Kidney capillary endothelial cell (primary cell): ENCODE measurements around the gene CARM1.
"Not testable (repeated sequence)": the region's sequence is repeated elsewhere in the genome, so short reads cannot be mapped to it uniquely, and the experiment has no call there.

ENCODE experiments used
- DNase-seq: peaks from one replicate; pipeline ENCODE4 v3.0.0-alpha.2; 2018; ENCODE audit warnings: low spot score

CARM1 gene

DNA sequence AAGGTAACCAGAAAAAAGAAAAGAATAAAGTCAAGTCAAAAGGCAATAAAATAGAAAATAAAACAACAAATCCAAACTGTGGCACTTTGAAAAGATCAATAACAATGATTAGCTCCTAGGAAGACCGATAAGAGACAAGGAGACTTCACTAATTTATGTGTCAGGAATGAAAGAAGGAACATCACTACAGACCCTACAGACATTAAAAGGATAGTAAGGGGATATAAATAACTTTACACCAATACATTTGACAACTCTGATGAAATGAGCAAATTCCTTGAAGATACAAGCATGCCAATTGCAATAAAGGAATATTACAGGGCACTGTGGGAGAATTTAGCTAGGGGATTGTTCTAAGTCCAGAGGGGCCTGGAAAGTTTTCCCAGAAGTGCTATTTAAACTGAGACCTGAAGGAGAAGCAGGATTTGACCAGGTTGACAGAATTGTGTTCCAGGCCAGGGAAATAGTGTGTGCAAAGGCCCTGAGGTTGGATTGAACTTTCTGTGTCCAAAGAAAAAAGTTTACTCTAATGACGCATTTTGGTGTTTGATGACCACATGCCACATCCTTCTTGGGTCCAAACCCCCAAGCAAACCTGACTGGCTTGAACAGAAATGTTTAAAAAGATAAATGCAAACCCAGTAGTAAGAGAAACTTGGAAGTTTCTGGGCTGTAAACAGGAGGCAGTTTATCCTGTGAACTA, 24.7 kb upstream of the CARM1 start:
- DNase-seq, result no peak

DNA sequence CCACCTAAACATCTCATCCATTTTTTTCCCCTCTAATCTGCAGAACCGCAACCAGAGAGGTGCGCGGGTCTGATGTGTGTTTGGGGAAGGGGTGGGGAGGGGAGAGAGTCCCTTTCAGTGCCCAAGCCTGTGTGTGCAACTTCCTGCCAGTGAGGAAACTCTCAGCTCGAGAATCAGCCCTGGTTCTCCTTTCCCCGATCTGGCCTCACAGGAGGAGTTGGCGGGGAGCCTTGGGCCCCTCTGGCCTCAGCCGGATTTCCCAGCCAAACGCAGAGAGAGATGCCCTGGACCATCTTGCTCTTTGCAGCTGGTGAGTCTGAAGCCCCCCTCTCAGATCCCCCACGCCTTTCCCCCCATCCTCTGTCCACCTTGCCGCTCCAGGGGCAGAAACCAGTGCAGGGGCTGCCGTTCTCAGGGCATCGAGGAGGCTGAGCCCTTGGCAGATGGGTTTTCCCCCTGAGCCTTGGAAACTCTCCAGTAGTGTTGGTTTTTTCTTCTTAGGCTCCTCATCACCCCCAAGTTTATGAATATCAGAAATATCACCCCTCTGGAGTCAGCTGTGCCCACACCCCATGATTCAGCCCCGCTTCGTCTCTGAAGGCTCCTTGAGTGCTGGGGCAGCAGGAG, 23.0 kb upstream of the CARM1 start, which contains the start of gene C19orf38:
Gene C19orf38, plus strand, starts transcription at position 186 of the 627 bp plus-strand sequence. Its CDS starts 94 bp downstream, at position 280.
- DNase-seq, result no peak

DNA sequence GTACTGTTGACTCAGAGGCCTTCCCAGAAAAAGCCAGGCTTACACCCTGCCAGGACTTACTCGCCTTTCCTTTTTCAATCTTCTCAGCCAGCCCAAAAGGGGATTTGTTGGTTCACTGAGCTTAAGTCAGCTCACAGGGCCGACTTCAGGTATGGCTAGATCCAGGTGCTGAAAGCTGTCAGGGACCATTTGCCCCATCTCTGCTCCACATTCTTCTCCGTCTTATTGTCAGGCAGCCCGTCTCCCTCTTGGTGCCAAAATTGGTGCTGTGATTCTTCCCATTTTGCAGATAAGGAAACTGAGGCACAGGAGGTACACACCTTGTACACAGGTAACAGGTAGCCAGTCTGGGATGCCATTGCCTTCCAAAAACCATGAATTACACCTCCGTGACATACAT, 20.7 kb upstream of the CARM1 start:
- DNase-seq, result no peak

DNA sequence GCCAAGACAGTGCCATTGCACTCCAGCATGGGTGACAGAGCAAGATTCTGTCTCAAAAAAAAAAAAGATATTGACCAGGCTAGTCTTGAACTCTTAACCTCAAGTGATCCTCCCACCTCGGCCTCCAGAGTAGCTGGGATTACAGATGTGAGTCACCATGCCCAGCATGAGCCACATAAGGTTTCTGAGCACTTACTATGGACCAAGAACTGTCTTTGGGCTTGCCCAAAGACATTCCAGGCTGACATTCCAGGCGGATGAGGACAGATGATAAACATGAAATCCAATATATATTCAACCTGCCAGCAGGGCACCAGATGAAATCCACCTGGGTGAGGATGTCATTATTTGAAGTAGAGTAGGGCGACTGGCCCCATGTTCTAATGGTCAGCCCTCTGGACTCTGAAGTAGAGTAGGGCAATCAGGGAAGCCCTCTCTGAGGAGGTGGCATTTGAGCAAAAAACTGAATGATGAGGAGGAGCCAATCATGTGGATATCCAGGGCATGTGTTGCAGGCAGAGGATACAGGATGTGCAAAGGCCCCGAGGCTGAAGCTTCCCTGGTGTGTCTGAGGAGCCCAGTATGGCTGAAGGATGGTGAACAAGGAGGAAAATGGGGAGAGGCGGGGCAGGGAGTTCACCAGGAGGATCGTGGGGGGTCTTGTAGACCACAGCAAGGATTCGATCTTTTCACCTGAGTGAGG, 19.1 kb upstream of the CARM1 start:
- no peak for DNase-seq

DNA sequence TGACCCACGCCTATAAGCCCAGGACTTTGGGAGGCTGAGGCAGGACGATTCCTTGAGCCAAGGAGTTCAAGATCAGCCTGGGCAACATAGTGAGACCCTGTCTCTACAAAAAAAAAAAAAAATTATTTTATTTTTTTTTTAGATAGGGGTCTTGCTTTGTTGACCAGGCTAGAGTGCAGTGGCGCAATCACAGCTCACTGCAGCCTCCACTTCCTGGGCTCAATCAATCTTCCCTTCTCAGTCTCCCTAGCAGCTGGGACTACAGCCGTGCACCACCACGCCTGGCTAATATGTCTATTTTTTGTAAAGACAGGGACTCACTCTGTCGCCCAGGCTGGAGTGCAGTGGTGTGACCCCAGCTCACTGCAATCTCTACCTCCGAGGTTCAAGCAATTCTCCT, 18.4 kb upstream of the CARM1 start:
- DNase-seq, result no peak

DNA sequence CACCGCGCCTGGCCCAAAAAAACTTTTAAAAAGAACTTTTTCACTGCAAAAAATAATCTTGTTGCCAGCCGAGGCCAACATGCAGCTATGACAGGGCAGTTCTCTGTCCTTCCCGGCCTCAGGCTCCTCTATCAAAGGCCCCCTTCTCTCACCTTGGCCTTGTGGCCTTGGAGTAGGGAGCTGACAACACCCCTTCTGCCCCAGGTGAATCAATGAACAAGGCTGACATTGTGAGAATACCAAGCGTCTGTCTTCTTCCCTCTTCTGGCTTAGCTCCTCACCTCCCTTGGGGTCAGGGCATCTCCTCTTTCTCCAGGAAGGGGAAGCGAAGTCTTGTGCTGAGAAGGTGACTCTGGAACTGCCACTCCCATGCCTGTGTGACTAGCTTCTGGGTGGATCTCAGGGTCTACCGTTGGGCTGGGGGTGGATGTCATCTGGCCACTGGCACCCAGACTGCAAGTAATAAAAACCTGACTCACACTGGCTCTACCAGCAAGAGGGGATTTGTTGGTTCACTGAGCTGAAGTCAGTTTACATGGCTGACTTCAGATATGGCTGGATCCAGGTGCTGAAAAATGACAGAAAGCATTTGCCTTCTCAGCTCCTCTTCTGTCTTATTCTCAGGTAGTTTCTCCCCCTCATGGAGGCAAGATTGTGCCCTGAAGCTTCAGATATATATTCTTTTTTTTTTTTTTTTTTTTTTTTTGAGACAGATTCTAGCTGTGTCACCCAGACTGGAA, 16.8 kb upstream of the CARM1 start:
- DNase-seq, result no peak

DNA sequence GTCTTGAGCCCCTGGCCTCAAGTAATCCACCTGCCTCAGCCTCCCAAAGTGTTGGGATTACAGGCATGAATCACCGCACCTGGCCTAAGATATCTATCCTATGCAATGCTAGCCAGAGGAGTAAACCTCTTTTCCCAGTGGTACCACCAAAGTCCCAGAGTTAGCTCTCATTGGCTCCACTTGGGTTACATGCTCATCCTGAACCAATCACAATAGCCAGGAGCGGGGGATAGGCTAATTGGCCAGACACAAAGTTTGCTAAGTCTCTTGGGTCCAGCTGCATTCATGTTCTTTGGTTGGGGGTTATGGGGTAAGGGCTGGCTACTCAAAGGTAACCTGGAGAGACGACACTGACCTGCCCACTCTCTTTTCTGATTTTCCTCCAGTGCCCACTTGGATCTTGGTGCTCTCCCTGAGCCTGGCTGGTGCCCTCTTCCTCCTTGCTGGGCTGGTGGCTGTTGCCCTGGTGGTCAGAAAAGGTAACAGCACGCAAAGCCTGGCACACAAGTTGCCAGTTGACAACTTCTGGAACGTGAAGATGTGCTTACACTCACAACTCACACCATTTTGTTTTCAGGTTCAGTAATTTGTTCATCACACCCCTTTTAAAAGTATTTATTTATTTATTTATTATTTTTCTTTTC, 15.4 kb upstream of the CARM1 start:
- no peak for DNase-seq

DNA sequence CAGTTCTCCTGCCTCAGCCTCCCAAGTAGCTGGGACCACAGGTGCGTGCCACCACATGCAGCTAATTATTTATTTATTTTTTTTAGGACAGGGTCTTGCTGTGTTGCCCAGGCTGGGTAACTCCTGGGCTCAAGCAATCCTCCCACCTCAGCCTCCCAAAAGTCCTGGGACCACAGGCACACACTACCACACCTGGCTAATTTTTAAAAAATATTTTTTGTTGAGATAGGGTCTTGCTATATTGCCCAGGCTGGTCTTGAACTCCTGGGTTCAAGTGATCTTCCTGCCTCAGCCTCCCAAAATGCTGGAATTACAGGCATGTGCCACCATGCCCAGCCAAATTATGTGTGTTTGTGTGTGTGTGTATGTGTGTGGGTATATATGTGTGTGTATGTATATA, 14.5 kb upstream of the CARM1 start:
- not testable (repeated sequence) for DNase-seq

DNA sequence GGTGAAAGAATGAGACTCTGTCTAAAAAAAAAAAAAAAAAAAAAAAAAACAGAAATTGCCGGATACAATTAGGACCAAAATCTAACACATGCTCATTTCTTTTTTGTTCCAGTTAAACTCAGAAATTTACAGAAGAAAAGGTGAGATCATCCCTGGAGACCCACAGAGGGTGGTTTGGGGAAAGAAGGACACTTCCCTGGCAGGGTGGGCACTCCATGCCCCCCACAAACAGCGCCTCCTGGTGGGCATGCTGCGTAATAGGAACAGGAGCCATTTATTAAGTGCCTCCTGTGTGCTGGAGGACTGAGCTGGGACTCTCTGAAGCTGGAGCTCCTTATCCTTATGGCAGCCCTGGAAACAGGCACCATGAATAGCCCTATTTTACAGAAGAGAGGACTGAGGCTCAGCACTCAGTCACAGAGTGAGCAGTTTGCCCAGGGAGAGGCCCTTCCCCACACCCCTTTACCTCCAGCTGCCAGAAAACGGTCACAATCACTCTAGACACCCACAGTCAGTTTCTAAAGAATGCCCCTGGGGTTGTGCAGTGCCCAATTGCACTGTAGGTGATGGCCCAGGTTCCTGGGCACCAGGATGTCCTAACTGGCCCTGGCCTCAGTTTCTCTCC, 13.0 kb upstream of the CARM1 start:
- peak; percentile 33 for DNase-seq

DNA sequence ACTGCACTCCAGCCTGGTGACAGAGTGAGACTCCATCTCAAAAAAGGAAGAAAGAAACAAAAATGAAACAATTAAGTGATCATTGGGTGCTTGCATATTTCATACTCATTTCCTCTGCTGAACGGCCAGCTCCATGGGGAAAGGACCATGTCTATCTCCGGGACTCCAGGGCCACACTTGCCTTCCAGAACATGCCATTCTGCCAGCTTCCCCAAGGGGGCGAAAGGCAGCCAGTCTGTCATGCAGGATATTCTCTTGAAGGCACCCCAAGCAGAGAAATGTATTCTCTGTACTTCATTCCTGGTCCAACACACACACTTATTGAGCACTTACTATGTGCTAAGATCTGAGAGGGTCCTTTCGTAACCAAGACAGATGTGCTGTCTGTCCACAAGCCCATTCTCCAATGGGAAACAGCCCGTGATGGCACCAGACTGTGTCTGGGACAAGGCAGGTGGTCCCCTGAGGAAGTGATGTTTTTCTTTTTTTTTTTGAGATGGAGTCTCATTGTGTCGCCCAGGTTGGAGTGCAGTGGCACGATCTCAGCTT, 10.2 kb upstream of the CARM1 start:
- no peak for DNase-seq

DNA sequence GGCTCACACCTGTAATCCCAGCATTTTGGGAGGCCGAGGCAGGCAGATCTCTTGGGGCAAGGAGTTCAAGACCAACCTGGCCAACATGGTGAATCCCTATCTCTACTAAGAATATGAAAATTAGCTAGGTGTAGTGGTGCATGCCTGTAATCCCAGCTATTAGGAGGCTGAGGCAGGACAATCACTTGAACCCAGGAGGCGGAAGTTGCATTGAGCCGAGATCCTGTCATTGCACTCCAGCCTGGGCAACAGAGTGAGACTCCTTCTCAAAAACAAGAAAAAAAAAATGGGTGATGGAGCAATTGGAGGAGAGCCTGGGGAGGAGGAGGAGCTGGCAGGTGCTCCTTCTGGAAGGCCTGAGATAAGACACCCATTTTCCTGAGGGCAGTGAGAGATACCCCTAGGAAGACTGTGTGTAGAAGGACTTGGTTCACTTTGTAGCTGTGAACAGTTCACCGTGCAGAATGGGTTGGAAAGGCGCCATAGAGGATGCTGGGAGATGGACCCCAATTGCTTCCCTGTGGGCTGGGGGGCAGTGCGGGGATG, 8.7 kb upstream of the CARM1 start:
- DNase-seq, result no peak

DNA sequence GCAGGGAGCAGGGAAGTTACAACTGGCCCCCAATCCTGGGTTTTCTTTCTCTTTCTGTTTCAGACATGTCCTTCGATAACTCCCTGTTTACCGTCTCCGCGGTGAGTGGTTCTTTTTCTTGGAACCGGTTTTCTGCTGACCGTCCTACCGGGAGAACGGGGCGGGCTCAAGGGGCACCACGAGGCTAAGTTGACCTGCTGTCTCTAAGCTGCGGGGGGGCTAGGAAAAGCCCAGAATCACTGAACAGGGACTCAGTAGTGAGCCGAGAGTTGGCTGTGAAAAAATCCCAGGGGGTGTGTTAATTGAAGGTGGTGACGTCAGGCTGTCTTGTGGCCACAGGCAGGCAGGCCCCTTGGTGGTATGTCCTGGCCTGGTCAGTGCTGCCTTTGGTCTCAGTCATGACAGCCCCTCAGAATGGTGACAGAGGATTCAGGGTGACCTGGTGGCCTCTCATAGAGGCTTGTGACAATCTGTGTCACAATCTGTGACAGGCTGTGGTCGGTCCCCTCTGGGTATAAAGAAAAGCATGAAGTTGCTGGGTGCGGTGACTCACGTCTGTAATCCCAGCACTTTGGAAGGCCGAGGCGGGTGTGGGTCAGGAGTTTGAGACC, 8.1 kb upstream of the CARM1 start:
- DNase-seq, result no peak

DNA sequence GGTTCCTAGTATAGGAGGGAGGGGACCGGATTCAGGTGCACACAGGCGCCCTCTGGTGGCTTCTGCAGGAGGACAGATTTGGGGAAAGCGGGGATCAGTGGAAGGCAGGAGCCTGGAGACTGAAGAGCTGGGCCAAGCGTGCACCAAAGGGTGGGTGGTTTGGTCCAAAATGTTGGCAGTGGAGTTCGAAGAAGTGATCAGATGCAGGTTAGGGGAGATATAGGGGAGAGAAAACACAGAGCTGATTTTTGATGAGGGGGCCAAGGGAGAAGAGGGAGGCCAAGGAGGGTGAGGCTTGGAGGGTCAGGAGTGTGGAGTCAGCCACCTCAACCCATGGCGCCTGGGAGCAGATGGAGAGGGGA, 6.8 kb upstream of the CARM1 start:
- peak; percentile 61 for DNase-seq

DNA sequence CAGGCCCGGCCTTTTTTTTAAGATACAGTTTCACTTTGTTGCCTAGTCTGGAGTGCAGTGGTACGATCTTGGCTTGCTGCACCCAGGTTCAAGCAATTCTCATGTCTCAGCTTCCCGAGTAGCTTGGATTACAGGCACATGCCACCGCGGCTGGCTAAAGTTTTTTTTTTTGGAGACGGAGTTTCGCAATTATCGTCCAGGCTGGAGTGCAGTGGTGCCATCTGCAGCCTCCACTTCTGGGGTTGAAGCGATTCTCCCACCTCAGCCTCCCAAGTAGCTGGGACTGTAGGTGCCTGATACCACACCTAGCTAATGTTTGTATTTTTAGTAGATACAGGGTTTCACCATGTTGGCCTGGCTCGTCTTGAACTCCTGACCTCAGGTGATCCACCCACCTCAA, 4.9 kb upstream of the CARM1 start:
- no peak for DNase-seq

DNA sequence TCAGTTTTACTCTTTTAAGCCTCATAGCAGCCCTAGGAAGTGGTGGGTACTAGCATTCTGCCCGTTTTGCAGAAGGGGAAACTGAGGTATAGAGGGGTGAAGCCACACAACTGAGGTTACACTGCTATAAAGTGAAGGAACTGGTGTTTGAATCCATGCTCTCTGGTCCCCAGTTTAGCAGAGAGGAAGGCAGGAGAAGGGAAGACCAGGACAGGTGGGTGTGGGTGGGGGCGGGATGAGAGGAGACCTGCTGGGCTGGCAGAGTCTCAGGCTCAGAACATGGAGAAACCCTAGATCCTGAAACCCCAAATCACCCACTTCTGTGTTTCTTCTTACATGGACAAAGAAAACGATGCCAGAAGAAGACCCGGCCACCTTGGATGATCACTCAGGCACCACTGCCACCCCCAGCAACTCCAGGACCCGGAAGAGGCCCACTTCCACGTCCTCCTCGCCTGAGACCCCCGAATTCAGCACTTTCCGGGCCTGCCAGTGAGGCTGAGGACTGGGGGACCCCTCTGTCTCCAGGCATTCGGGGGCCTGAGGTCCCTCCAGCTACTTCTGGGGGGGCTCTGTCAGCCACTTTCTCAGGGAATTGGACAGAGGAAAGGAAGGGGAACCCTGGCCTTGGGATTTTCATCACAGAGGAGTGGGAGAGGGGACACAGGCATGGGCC, 2.3 kb upstream of the CARM1 start:
- DNase-seq, result no peak

DNA sequence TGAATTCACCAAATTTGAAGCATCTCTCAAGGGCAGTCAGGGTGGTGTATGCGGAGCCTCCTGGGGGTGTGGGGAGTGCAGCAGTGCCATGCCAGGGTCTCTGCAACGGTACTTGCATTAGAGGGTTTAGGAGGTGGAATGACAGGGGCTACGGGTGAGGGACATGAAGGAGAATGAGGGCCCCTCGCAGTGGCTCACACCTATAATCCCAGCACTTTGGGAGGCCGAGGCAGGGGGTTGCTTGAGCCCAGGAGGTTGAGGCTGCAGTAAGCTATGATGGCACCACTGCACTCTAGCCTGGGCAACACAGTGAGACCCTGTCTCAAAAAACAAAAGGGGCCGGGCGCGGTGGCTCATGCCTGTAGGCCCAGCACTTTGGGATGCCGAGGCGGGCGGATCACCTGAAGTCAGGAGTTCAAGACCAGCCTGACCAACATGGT, 1.5 kb upstream of the CARM1 start:
- DNase-seq, result not testable (repeated sequence)

DNA sequence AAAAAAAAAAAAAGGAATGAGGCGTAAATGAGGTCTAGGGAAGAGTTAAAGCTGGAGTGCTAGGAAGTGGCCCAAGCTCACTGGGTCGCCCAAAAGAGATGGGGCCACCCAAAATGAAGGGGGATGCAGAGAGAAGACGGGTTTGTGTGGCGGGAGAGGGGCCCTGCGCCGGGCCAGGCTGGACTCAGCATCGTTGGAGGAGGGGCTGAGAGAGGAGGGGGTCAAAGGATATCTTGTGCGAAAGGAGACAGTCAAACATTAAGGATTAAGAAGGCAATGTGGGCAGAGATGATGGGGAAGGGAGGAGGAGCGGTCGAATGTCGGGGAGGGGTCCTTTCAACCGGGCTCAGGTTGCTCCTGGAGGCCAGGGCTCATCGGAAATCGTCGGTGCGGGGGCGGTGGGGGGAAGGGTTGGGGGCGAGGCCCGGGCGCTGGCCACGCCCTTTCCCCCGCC, 825 bp upstream of the CARM1 start:
- no peak for DNase-seq

DNA sequence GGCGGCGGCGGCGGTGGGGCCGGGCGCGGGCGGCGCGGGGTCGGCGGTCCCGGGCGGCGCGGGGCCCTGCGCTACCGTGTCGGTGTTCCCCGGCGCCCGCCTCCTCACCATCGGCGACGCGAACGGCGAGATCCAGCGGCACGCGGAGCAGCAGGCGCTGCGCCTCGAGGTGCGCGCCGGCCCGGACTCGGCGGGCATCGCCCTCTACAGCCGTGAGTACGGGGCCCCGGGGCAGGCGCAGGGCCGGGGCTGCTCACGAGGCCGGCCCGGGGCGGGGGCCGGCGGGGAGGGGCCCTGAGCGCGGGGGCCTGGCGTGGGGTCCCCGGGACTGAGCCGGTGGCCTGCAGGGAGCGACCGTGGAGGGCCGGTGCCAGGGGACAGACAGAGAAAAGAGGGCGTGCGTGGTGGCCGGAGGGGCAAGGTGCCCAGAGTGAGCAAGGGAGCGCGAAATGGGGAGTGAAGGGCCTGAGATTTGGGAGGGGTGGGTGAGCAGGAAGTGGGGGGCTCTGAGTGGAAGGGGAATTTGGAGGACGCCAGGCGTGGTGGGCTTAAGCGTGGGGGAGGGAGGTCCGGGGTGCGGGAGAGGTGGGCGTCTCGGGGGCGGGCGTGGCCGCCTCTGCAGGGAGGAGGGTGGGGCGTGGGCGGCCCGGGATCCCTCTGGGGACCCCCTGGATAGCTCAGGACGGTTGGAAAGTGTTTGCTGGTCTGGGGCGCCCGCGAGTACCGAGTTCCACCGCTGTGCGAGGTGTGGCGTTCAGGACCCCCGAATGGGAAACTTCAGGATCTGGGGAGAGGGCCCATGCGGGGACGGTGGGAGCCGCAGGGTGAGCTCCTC, 575 bp downstream of the CARM1 start:
- no peak for DNase-seq

DNA sequence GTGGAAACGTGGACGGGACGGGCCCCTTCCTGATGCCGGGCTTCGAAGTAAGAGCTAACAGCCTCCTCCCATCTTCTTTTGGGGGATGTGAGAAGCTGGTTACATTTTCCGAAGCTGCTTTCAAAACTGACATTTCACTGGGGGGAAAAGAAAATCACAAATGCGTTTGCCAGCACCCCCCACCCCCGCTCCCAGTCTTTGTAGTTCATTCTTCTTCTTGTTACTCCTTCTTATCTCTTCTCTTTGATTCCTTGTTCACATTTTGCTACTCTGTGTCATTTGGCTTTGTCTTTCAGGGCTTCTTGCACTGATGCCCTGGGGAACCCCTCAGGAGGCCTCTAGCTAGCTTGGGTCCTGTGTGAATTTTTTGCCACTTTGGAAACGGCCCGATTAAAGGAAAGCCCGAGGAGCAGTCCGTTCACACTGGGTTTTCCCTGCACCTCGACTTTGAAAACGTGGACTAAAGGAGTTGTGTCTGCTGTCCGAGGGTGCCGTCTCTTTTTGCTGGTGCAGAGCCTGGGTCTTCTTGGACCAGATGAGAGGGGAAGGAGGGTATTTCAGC, 1.3 kb downstream of the CARM1 start:
- no peak for DNase-seq
